ENCODE results near the gene PATJ.

Gene PATJ

GRCh38 chr1:61807606-61808140 lies 65.4 kb downstream of the PATJ start:
- no peaks in the 10 kb centered on the region for H3F3A ChIP-seq (ENCODE audit: low read depth)
- H3K9me3 ChIP-seq (ENCODE audit: insufficient read depth, low read depth, low read length), result no peaks in the 10 kb centered on the region
- no peaks in the 10 kb centered on the region for H3K27me3 ChIP-seq (ENCODE audit: insufficient read depth, low read length, poor library complexity, severe bottlenecking)
- TF ChIP-seq CTCF (conservative IDR thresholded peaks at IDR 0.05; ENCODE audit: low read length), result no peak
- TF ChIP-seq EZH2phosphoT487 (IDR thresholded peaks at IDR 0.05; ENCODE audit: borderline replicate concordance), result no peak
- no peaks in the 10 kb centered on the region for H4K20me1 ChIP-seq (ENCODE audit: insufficient read depth, low read length, poor library complexity, severe bottlenecking)
- peaks cover 6% of the 10 kb centered on the region for H3K4me1 ChIP-seq (ENCODE audit: insufficient read depth, low read length, poor library complexity, severe bottlenecking)
- H3K79me2 ChIP-seq (ENCODE audit: insufficient read depth, low read length), result no peaks in the 10 kb centered on the region
- H3K9ac ChIP-seq (ENCODE audit: low read depth, low read length, poor library complexity, severe bottlenecking), result no peak overlapping the region
- no peaks in the 10 kb centered on the region for H3K9me2 ChIP-seq (replicated peaks; ENCODE audit: low read depth, low read length)
- H3K4me3 ChIP-seq (ENCODE audit: low read length, poor library complexity, severe bottlenecking), result no peak overlapping the region
- no peaks in the 10 kb centered on the region for H3K36me3 ChIP-seq (ENCODE audit: insufficient read depth, low read length)
- no peak overlapping the region for H3K4me2 ChIP-seq (ENCODE audit: low read depth, low read length, poor library complexity, severe bottlenecking)
- H2AFZ ChIP-seq (ENCODE audit: low read length), result no peak overlapping the region

DNA sequence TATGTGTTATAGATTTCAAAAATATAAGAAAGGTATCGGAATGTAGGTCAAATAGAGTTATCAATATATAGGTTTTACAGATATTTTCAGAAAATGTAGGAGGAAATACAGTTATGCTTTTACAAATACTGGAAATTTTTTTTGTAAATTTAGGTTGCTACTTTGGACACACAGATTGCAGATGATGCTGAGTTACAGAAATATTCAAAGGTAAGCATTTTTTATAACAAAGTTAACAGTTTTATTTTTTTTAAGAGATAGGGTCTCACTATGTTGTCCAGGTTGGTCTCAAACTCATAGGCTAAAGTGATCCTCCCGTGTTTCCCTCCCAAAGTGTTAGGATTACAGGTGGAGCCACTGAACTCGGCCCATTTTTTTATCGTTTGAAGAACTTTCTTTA lies 66.0 kb downstream of the PATJ start:
- Histone ChIP-seq H4K20me1 (ENCODE audit: insufficient read depth, low read length, poor library complexity, severe bottlenecking) (no peaks in the 10 kb centered on the region), H3K4me3 (ENCODE audit: low read length, poor library complexity, severe bottlenecking) (no peak overlapping the region), H3F3A (ENCODE audit: low read depth) (no peaks in the 10 kb centered on the region), H3K9me3 (ENCODE audit: insufficient read depth, low read depth, low read length) (no peaks in the 10 kb centered on the region), H2AFZ (ENCODE audit: low read length) (no peak overlapping the region), H3K4me2 (ENCODE audit: low read depth, low read length, poor library complexity, severe bottlenecking) (no peak overlapping the region), H3K9me2 (replicated peaks; ENCODE audit: low read depth, low read length) (no peaks in the 10 kb centered on the region), H3K27me3 (ENCODE audit: insufficient read depth, low read length, poor library complexity, severe bottlenecking) (no peaks in the 10 kb centered on the region), H3K36me3 (ENCODE audit: insufficient read depth, low read length) (no peaks in the 10 kb centered on the region), H3K9ac (ENCODE audit: low read depth, low read length, poor library complexity, severe bottlenecking) (no peak overlapping the region), H3K79me2 (ENCODE audit: insufficient read depth, low read length) (no peaks in the 10 kb centered on the region), H3K4me1 (ENCODE audit: insufficient read depth, low read length, poor library complexity, severe bottlenecking) (peaks cover 6% of the 10 kb centered on the region)
- TF ChIP-seq CTCF (conservative IDR thresholded peaks at IDR 0.05; ENCODE audit: low read length), result no peak
- no peak for TF ChIP-seq EZH2phosphoT487 (IDR thresholded peaks at IDR 0.05; ENCODE audit: borderline replicate concordance)

DNA sequence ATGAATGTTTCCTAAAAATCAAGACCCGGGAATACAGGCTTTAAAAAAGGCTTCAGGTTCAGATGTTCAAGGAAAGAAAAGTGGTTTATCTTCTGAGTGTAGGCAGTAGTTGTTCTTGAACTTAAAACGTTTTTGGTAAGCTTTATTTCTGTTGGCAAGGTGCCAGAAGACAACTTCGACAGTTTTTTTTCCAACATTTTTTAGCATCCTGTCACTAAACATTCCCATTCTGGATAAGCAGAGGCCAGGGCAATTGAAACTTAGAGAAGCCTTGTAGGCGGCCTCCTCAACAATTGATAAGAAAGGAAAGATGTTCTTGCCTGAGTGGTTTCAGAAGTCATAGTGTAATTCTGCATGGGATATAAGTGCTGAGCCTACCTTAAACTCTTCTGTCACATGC lies 66.7 kb downstream of the PATJ start:
- Histone ChIP-seq H3K9ac (ENCODE audit: low read depth, low read length, poor library complexity, severe bottlenecking) (no peak overlapping the region), H3K79me2 (ENCODE audit: insufficient read depth, low read length) (no peaks in the 10 kb centered on the region), H3K36me3 (ENCODE audit: insufficient read depth, low read length) (no peaks in the 10 kb centered on the region), H2AFZ (ENCODE audit: low read length) (no peak overlapping the region), H3K4me1 (ENCODE audit: insufficient read depth, low read length, poor library complexity, severe bottlenecking) (peaks cover 6% of the 10 kb centered on the region), H3F3A (ENCODE audit: low read depth) (no peaks in the 10 kb centered on the region), H3K9me3 (ENCODE audit: insufficient read depth, low read depth, low read length) (no peaks in the 10 kb centered on the region), H3K4me2 (ENCODE audit: low read depth, low read length, poor library complexity, severe bottlenecking) (no peak overlapping the region), H3K4me3 (ENCODE audit: low read length, poor library complexity, severe bottlenecking) (no peak overlapping the region), H3K9me2 (replicated peaks; ENCODE audit: low read depth, low read length) (no peaks in the 10 kb centered on the region), H3K27me3 (ENCODE audit: insufficient read depth, low read length, poor library complexity, severe bottlenecking) (no peaks in the 10 kb centered on the region), H4K20me1 (ENCODE audit: insufficient read depth, low read length, poor library complexity, severe bottlenecking) (no peaks in the 10 kb centered on the region)
- TF ChIP-seq CTCF (conservative IDR thresholded peaks at IDR 0.05; ENCODE audit: low read length), result no peak
- no peak for TF ChIP-seq EZH2phosphoT487 (IDR thresholded peaks at IDR 0.05; ENCODE audit: borderline replicate concordance)

Data from Loucy (cell line).